Activated CD8-positive, alpha-beta memory T cell treated with anti-CD3 and anti-CD28 coated beads for 24 hours (primary cell): ENCODE results near the gene EBF3.

Source experiments
- DNase-seq: peaks from one replicate; pipeline ENCODE4 v3.0.0-alpha.2; 2020

Gene EBF3

GRCh38 chr10:129909531-129910256 lies 54.4 kb downstream of the EBF3 start:
- no peak for DNase-seq

DNA sequence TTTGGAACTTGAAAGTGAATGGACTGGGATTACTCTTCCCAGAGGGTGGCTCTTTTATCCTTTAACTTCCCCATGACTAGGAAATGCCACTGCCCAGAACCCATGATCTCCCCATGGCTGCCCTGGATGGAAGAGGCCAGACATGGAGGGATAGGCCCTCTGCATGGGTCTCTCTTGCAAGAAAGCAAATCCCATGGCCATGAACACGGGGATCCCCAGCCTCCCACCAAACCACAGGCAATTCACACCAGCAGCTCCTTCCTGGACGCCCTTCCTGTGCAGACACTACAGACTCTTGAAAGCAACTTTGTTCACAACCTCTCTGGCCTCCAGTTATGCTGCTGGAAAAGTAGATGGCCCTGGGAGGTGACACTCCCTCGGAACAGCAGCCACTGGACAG lies 55.0 kb downstream of the EBF3 start:
- DNase-seq, result no peak

DNA sequence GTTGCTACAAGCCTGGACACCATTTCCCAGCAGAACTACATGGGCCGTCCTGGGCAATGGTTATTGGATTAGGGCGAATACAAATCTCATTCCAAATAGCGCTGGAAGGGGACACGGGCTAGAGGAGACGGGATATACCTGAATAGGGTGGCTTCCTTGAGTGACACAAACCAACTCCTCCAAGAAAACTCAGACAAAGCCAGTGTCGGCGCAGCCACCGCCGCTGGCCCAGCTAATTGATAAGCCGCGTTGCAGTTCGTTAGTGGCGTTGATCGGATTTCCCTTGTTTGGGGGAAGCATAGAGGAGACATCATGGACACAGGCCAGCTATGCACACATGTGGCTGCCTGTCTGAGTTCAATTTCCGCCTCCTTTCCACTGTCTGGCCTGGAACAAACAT lies 55.7 kb downstream of the EBF3 start:
- DNase-seq, result no peak

DNA sequence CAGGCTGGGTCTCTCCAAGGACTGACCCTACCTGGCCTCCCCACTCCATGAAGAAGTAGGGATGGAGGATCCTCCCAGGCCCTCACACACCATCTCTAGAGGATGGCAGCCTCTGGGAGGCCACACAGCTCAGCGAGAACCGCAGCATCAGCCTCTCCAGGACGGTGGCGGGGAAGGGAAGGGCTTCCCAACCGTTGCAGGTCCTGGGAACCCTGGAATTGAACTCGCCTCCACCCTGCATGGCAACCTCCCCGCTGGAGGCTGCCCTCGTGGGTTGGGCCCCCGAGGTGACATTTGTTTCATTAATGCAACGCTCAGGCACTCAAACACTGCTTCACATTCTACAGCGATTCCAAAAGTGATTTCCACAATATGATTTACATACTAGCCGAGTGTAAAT lies 58.5 kb downstream of the EBF3 start:
- DNase-seq, result no peak

GRCh38 chr10:129904323-129904722 lies 59.8 kb downstream of the EBF3 start:
- no peak for DNase-seq

DNA sequence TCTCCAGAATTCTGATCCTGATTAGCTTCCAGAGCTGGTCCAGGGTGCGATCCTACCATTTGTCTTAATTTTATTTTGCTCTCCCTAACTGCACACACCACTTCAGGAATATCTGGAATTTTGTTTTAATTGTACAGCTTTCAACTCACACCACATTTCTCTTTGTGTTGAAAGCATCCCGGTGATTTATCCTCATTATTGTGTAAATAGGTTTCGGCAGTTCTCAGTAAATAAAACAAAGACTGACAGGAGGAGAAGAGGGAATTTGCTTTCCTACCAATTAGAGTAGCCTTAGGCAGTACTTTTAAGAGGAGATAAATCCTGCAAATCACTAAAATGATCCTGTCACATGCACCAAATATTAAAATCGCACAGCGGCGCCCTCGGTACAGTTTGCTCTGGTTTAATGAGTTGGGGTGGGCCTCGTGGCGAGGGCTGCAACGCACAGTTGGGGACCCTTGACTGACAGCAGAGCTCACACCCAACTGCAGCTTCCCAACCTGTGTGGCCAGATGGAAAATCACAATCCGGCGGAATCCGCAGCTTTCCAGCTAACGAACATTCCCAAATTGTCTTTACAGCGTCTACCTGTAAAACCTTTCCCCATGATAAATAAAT lies 62.6 kb downstream of the EBF3 start:
- no peak for DNase-seq

- DNase-seq, result no peak
Measured at GRCh38 chr10:129900825-129901224, 63.2 kb downstream of the EBF3 start.

DNA sequence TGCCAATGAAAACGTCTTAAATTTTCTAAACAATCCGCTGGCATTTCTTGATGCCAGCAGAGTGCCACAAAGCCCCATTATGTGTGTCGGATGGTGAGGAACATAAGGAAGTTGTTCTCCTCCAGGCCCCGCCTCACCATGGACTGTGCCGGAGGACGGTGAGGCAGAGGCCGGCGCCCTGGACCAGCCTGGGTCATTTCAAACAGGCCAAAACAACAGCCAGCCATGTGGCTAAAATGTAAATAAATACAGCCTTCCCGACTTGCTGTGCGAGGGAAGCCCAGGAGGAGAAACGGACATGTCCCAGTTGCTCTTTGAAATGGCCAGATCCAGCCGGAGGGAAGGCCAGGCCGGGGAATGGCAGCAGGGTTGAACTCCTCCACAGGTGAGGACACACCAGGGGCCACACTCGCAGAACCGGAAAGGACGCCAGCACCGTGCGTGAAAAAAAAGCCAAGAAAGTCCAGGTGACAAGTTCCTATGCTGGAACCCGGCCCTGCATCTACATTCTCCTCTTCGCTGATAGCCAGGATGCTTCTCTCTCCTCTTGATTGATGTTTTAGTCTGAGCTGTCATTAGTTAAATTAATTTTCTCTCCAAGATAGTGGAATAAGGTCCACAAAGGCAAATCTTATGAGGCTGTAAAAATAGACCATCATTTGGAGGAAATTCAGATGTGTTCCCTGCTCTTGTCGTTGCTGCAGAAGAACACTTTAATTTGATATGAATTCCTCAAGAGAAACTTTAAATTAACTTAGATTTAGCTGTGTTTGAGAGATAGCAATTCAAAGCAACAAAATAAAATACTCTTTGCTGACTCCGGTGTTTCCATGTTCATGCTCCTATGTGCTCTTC lies 64.6 kb downstream of the EBF3 start:
- DNase-seq, result no peak

GRCh38 chr10:129898706-129899268 lies 65.3 kb downstream of the EBF3 start:
- no peak for DNase-seq

DNA sequence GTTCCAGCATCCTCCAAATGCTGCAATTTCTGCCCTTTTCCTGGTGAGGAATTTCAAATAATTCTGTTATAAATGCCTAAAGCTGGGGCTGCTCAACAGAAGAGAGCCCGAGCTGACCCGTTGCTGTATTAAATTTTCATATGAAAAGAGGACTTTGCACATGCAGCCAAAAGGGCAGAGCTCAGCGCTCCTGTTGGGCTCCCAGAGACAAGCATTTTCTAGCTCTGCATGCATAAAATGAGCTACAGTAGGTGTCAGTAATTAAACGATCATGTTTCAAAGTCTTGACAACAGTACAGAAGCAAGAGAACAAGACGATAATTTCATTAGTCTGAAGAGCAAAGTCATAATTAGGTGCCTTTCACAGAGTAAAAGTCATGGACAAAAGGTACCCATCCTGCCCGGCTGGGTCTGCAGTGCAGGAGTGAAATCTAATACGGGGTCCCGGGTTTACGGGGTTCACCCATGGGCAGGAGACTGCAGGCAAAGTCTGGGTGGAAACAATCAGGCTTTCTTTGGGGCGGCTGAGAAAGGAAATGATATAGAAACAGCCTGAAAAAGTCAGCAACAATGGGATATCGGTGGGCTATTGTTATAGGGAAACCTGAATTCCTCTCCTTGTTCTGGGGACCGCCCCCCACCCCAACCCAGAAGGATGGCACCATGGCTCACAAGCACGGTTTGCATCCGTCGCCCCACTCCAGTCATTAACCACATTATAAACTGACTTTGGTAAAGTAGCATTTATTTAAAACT lies 66.0 kb downstream of the EBF3 start:
- no peak for DNase-seq

DNA sequence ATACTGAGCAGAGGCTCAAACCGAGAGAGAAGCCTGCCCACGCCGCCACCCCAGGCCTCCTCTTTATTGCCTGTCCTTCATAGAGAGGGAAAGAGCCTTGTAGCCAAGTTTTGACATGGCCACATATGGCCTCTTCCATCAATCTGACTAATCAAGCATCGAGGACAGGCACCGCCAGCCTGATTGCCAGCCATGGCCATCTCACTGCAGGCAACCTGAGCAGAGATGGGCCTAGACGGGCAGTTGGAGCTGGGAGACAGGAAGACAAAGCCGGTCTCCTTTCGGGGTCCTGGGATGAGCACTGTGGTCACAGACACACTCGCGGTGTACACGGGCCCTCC lies 67.2 kb downstream of the EBF3 start:
- DNase-seq, result no peak

- no peak for DNase-seq
Measured at GRCh38 chr10:129896136-129896859, 67.8 kb downstream of the EBF3 start.

- DNase-seq, result no peak
Measured at GRCh38 chr10:129895811-129896135, 68.3 kb downstream of the EBF3 start.

DNA sequence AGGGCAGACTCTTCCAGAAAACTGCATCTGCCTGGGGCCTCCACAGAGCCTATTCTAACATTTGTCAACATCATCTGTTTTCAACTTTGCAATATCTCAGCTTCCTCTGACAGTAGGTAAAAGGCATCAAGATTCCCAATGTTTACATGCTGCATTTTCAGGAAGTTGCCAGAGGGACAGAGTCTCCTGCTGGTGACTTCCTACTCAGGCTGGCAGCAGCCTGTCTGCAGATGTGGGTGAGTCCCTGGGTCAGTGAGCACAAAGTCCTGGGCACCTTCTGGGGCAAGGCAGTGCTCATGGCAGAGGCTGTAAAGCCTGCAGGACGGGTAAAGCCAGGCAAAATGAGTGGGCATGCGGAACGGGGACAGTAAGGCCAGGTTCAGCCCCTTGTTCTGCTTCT lies 69.4 kb downstream of the EBF3 start:
- no peak for DNase-seq

GRCh38 chr10:129893104-129894089 lies 70.7 kb downstream of the EBF3 start:
- no peak for DNase-seq

- no peak for DNase-seq
Measured at GRCh38 chr10:129892548-129893052, 71.5 kb downstream of the EBF3 start.

DNA sequence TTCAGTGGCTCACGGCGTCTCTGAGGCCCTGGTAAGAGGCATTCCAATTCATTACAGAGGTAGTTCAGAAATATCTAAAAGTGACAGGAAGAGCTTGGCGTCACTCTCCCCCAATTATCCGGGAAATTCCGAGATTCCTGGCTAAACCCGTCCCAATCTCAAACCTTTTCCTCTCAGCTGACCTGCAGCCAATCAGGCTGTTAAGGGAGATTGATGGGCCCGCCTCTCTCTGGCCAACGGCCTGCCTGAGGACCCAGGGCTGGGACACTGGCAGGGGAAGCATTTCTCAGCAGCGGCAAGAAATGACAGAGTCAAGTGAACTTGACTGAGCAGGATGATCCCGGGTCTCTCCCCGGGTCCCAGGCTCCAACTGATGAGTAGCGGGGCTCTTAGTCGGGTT lies 72.3 kb downstream of the EBF3 start:
- DNase-seq, result no peak

- DNase-seq, result no peak
Measured at GRCh38 chr10:129890170-129890569, 73.9 kb downstream of the EBF3 start.

DNA sequence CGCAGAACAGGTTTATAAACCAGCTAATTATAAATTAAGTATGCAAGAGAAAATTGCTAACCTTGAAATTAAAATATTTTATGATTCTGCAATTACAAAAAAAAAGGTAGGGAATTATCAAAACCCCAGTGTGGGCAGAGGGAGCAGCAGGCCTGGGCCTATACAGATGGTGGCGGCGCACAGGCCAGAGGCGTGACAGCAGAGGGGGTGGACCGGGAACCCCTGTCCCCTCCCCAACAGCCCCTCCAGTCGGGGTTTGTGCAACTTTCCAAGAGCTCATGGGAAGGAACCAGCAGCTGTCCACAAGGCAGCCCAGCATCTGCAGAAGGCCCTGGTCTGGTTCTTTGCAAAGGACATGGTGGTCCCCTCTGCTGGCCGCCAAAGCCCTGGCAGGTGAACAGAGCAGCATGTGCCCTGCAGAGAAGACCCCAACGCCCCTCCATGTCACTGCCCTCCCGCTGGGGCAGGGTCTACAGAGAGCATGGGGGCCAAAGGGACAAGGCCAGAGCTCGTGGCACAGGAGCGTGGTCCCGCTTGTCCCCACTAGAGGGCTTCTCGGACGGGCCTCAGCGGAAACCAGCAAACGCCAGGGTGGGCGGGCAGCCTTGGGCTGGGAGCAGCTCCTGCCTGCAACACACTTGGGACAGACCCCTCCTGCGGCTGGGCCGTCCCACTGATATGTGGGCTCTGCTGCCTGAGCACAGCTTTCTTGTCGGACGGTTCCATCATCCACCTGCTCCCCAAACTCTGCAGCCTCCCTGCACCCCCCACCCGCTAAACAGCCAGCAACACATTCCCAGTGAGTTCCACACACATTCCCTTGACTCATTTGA lies 75.1 kb downstream of the EBF3 start:
- DNase-seq, result peak; percentile 79
